Stimulated activated CD8-positive, alpha-beta memory T cell treated with anti-CD3 and anti-CD28 coated beads, Interleukin-12 subunit alpha, Interleukin-12 subunit beta, amount 100 ng/mL, for 24 hours (primary cell): Measurements from ENCODE around the gene TTLL11.

Source experiments
- DNase-seq: peaks from one replicate; pipeline ENCODE4 v3.0.0-alpha.2; 2020; ENCODE audit errors: extremely low read depth

The TTLL11 gene

DNA sequence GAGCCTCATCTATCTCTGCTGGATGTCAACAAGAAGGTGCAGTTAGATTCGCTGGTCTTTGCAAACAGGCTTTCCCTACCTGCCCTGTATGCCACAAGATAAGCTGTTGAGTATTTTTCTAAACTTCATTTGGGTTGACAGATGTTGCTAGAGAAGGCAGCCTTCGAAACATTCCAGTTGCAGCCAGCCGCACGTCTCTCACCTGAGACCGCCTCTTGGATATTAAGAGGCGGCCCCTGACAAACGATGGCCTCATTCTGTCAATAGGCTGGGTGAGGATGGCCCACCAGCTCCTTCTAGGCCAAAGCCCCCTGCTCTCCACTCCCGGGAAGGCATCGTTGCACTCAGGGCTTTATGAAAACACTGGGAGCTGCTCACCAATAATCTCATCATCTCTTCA, 260.0 kb downstream of the TTLL11 start:
- no peak for DNase-seq

DNA sequence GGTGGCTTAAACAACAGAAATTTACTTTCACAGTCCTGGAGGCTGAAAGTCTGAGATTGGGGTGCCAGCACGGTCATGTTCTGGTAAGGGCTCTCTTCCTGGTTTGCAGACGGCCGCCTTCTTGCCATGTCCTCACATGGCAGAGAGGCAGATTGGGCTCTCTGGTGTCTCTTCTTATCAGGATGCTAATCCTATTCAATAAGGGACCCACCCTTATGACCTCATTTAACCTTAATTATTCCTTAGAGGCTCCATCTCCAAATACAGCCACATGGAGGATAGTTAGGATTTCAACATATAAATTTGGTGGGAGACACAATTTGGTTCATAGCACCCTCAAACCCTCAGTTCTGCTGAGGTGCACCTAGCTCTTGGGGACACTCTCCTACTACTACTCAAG, 261.2 kb downstream of the TTLL11 start:
- no peak for DNase-seq

- no peak for DNase-seq
Observed at GRCh38 chr9:121830441-121831140, 262.5 kb downstream of the TTLL11 start.

GRCh38 chr9:121827251-121827967, 265.7 kb downstream of the TTLL11 start:
- DNase-seq, result no peak

DNA sequence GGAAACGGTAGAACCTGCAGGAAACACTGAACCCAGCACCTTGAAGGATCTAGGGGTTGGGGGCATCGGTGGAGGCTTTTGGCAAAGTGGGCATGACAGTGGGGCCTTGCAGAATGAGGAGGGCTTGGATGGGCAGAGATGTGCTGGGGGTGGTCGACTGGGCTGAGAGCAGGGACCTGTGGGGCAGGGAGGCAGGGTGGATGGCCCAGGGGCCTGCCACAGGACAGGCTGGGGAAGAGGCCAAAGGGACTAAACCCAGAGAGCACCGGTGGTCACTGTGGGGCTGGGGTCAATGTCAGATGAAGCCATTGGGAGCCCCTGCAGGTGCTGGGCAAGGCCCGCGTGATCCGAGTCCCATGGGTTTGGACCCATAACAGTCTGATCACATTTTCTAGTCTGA, 266.4 kb downstream of the TTLL11 start:
- DNase-seq, result no peak

DNA sequence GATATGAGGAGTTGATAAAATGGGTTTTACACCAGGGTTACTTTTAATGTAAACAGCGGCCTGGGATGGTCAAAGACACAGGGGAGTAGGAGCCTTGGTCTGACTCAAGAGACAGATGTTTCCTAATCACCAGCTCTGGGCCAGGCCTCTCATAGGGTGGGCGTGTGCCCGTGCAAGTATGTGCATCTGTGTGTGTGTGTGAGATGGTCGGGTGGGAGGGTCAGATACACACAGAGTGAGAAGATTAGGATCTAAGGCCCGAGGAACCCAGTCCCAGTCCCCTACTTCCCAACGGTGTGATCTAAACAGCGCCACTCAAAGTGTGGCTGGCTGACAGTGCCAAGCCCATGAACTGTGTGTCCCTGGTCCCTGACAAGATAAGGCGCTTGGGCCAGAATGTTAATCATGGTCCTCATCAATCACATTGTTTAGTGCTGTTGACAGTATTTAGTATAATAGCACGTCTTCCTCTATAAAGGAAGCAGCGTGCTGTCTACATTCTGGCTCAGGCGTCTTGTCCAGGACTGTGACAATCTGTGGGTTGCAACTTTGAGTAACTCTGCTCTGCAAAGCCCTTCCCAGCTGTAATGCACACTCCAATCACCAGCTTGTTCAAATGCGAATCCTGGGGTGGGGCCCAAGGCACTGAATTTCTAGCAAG, 267.9 kb downstream of the TTLL11 start:
- no peak for DNase-seq

- no peak for DNase-seq
Observed at GRCh38 chr9:121824651-121825030, 268.5 kb downstream of the TTLL11 start.

GRCh38 chr9:121823451-121824169, 269.5 kb downstream of the TTLL11 start:
- DNase-seq, result no peak

GRCh38 chr9:121822093-121823085, 270.7 kb downstream of the TTLL11 start:
- DNase-seq, result no peak

DNA sequence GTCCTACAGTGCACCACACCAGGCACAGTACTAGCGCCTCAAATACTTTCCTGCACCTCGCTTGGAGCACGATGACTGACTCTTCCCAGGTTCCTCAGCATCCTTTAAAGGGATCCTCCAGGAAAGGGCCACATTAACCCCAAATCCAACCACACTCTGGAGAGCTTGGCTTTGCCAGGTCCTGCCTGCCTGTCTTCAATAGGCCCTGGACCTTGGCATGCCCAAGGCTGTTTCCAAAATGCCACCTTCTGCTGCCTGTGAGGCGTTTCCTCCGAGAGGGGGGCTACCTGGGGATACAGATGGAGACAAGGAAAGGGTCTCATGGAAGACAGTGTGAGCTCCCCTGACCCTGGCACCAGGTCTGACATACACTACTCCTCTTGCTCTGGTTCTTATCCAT, 271.8 kb downstream of the TTLL11 start:
- DNase-seq, result no peak

- no peak for DNase-seq
Observed at GRCh38 chr9:121820286-121821005, 272.7 kb downstream of the TTLL11 start.

DNA sequence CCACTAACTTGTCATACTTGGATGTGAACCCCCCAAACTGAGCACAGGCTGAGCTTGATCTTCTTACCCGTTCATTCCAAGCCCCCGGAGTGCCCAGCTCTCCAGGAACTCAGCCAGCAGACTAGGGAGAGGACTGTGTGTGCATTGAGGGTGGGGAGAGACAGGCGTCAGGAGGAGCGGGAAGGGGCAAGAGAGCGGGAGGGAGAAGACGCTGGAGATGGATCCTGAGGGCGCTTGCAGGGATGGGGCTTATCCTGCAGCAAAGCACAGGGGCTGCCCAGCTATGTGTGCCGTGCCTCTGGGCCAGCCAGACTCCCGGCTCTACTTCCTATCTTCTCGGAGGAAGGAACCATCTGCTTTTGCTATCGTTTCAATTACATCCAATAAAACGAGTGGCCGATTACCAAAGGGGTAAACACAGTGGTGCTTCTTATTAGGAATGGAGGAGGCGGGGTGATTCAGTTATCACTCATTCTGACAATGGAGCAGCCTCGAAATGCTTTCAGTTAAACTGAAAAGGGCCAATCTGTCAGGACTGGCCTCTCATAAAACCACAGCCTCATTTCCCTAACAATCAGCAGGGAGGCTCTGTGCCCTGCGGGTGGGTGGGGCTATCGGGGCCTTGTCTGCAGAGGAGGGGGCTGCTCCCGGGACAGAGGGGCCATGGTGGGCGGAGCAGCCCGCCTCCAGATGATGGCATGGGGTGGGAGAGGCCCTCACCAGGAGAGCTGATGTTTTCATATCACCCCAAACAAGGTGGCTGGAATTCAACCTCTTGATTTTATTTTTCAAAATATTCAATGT, 273.5 kb downstream of the TTLL11 start:
- DNase-seq, result no peak

- DNase-seq, result no peak
Observed at GRCh38 chr9:121818841-121819427, 274.2 kb downstream of the TTLL11 start.

DNA sequence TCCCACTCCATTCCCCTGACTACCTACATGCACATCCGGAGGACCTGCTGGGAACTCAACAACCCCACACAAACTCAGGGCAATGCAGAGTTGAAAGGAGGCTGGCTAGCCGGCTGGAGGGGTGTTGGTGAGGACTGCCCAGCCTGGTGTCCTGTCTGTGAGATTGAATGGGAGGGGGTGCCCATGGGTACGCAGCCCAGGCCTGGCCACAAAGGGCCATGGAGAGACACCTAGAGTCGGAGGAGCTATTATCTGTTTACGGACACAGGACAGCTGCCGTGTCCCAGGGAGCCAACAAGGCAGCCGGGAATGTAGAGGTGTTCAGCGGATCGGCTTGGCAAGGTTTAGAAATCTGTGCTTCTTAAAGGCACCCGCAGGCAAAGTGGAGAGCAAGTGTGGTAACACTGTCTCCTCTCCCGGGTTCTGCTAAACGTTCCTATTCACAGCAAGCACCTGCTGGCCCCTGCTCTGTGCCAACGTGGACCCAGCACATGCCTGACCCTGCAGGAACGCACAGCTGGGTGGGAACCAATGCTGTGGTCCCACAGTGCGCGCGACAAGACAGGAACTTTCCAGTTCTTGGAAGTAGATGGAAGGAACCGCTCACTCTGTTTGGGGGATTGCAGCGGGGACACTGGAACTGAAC, 275.0 kb downstream of the TTLL11 start:
- no peak for DNase-seq

GRCh38 chr9:121817476-121817875, 275.6 kb downstream of the TTLL11 start:
- DNase-seq, result no peak

- no peak for DNase-seq
Observed at GRCh38 chr9:121816845-121817450, 276.2 kb downstream of the TTLL11 start.

DNA sequence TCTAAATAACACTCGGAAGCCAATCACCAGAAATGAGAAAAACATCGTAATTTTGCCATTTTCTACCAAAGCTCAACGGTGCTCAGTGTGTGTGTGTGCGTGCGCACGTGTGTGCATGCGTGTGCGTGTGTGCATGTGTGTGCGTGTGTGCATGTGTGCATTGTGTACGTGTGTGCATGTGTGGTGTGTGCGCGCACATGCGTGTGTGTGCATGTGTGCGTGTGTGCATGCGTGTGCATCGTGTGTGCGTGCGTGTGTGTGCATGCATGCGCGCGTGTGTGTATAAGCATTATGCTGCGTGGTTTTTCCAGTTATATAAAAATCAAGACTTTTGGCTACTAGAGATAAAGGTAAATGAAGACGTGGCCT, 276.7 kb downstream of the TTLL11 start:
- no peak for DNase-seq
